Pericardium fibroblast (primary cell): Measurements from ENCODE around the gene LGALS3BP. TPM values are rescaled to one million over a fixed set of nuclear protein-coding genes. Genes with fewer than 3 reads are reported as not detected.

Experiments used
- total RNA-seq: library from RNA; depleted of rRNA; stranded (reverse); fragments of >200 nt; gene quantifications from 2 replicates; pipeline ENCODE4 v1.2.3, GENCODE V29; 2015

Gene LGALS3BP, protein sequence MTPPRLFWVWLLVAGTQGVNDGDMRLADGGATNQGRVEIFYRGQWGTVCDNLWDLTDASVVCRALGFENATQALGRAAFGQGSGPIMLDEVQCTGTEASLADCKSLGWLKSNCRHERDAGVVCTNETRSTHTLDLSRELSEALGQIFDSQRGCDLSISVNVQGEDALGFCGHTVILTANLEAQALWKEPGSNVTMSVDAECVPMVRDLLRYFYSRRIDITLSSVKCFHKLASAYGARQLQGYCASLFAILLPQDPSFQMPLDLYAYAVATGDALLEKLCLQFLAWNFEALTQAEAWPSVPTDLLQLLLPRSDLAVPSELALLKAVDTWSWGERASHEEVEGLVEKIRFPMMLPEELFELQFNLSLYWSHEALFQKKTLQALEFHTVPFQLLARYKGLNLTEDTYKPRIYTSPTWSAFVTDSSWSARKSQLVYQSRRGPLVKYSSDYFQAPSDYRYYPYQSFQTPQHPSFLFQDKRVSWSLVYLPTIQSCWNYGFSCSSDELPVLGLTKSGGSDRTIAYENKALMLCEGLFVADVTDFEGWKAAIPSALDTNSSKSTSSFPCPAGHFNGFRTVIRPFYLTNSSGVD
- total RNA-seq: 387 and 461 TPM in 2 replicates

DNA sequence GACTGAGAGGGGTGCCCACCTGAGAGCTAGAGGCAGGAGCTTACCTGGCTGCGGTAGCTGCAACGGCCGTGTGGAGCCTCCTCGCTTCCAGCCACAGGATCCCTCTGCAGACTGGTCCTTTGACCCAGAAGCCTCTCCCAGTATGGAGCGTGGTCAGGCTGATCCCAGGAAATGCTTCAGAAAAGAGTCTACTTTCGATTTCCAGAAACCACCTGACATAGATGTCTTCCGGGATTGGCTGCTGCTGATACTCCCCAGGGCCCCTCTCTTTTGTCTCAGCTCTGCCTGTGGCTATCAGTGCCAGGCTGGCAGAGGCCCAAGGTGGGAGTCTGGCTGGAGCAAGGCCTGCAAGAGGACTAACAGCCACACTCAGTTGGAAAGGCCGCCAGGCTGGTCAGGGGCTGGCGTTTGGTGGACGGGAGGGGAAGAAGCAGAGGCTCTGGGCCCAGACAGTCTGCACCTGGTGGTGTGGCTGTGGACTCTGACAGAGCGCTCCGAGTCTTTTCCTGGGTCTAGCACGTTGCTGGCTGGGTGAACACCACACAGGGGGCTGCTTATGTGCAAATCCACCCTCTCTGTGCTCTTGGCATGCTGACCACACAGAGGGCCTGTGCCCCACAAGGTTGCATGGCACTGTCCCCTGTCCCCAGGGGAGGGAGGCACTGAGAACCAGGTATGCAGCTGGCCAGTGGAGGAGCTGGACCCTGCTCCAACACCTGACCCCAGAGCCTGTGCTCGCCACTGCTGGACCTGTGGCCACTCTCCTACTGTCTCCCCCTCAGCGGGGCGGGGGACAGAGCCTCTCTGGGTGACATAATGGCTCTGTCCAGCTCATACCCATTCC is at the start of gene LGALS3BP:
LGALS3BP (minus strand) TSS at position 144 of the 844 bp plus-strand sequence. CDS start 2,732 bp downstream, outside the sequence.

DNA sequence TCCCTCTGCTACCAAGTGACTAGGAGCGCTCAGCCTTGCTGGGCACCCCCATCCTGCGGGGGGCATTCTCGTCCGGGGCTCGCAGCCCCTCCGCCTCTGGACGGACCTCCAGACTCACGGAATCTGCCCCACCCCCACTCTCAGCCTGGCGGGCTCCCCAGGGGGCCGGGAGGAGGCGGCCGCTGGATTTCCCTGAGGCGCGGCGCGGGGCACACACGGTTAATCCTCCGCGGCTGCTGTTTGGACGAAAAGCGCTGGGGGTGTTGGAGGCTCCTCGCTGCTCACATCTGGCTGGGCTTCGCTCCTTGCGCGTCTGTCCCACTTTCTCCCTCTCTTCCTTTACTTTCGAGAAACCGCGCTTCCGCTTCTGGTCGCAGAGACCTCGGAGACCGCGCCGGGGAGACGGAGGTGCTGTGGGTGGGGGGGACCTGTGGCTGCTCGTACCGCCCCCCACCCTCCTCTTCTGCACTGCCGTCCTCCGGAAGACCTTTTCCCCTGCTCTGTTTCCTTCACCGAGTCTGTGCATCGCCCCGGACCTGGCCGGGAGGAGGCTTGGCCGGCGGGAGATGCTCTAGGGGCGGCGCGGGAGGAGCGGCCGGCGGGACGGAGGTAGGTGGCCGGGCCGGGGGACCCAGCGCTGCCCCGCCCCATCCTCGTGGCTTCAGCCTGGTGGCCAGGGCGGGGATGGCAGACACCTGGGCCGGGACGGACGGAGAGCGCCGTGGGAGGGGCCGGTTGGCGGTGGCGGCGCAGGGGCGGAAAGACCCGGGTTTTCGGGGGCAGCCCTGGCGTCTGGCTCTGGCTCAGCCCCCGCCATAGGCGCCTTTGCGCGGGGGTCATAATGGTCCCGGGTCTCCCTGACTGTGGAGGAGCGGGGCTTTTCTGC is 44.4 kb upstream of the LGALS3BP start, which contains the start of gene C1QTNF1:
C1QTNF1 (plus strand) TSS at position 284 of the 886 bp plus-strand sequence. CDS start 19,800 bp downstream, outside the sequence.

DNA sequence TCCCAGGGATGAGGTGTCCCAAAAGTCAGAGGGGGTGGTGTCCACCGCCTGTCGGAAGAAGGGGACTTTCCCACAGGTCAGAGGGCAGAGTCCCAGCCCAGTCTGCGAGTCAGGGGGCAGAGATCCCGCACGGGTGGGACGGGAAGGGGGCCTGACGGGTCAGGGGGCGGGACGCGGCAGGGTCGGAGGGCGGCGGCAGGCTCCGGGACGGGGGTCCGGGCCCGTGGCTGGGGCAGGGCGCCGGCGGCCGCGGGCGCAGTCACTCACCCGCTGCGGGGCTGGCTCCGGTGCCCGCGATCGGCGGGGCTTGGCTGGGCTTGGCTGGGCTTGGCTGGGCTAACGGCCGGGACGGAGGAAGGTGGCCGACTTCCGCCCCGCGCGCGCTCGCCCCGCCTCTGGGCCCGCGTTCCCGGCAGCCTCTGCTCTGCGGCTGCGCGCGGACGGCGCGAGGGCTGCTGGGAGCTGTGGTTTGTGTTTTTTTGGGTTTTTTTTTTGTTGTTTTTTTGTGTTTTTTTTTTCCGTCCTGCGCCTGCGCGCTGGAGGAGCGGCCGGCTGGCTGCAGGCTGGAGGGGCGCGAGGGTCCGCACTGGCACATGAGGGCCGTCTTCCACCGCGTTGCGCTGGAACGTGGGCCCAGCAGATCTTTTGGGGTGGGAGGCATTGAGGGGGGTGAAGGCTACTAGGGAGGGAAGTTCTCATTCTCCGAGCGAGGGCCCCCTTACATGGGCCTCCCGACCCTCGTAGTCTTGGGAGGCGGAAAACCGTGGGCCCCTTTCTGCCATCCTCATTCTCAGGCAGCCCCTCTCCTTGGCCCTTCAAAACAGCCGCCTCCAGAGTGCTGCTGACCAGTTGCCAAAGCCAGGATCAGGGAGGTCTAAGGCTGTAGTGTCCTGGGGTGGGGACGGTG is 29.9 kb upstream of the LGALS3BP start, which contains the start of gene CANT1:
CANT1 (minus strand) TSS at position 368 of the 907 bp plus-strand sequence. CDS start 12,142 bp downstream, outside the sequence.

DNA sequence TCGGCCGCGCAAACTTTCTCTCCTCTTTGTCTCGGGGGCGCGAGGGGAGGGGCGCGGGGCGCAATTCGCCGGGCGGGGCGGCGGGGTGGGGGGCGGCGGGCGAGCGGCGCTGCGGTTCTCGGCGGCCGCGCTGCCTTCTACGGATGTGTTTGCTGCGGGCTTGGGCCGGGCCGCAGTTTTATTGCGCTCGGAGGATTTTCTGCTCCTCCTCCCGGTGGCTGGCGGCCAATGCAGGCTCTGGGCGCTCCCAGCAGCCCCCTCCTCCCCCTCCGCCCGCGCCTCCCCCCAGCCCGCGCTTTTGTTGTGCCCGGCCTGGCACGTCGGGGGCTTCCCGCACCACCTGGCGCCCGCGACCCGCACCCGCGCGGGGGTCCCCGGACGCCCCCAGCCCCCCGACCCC is 54.5 kb downstream of the LGALS3BP start, which contains the start of gene TIMP2:
TIMP2 (minus strand) TSS at position 154 of the 400 bp plus-strand sequence. CDS start 299 bp downstream, outside the sequence.

Other genes starting within 250 kb of the LGALS3BP start
- gene CYTH1, start 197.7 kb downstream of the LGALS3BP start, total RNA-seq: 9.6 and 12.9 TPM in 2 replicates
- 14.7 and 15.2 TPM in 2 replicates for gene USP36, start 139.1 kb downstream of the LGALS3BP start, total RNA-seq
- gene CEP295NL, start 76.7 kb downstream of the LGALS3BP start, total RNA-seq: 0.09 and 0.23 TPM in 2 replicates
- 312 and 323 TPM in 2 replicates for gene TIMP2, start 54.5 kb downstream of the LGALS3BP start, total RNA-seq
- gene CANT1, start 29.8 kb upstream of the LGALS3BP start, total RNA-seq: 35.2 TPM in 2 replicates
- gene C1QTNF1, start 44.2 kb upstream of the LGALS3BP start, total RNA-seq: 36.3 and 210 TPM in 2 replicates
- 6.1 and 7.9 TPM in 2 replicates for gene ENGASE, start 94.9 kb upstream of the LGALS3BP start, total RNA-seq